HCT116 (cell line): ENCODE results near the gene CALHM3.
"Not testable (repeated sequence)": the region's sequence is repeated elsewhere in the genome, so short reads cannot be mapped to it uniquely, and the experiment has no call there.

Experiments
- CTCF ChIP-seq, 3 experiments: fragments of 200-600 bp in 1 of 3; sonication (generic) in 1 of 3; IDR thresholded peaks in 2 of 3; conservative IDR thresholded peaks in 1 of 3; 2 replicates each; pipeline ENCODE4 v1.5.1; 2012 to 2017; ENCODE audit warnings: low read depth in 2 of 3, low read length in 2 of 3, antibody characterized with exemption in 1 of 3, borderline replicate concordance in 1 of 3, control low read depth in 1 of 3, mild to moderate bottlenecking in 1 of 3, mixed read lengths in 1 of 3, mixed run types in 1 of 3, moderate library complexity in 1 of 3; ENCODE audit not compliant: insufficient read depth in 1 of 3
- EZH2 ChIP-seq: fragments of 200-600 bp; sonication (generic); IDR thresholded peaks from 2 replicates; pipeline ENCODE4 v1.6.1; 2017; ENCODE audit warnings: antibody characterized with exemption, mixed run types
- POLR2A ChIP-seq: IDR thresholded peaks from 2 replicates; pipeline ENCODE4 v1.7.0; 2011; ENCODE audit warnings: borderline replicate concordance; ENCODE audit not compliant: insufficient read depth, insufficient read length; ENCODE audit errors: extremely low read depth
- REST ChIP-seq: IDR thresholded peaks from 2 replicates; pipeline ENCODE4 v1.6.1; 2012; ENCODE audit warnings: low read depth
- YY1 ChIP-seq: IDR thresholded peaks from 2 replicates; pipeline ENCODE4 v1.6.1; 2011; ENCODE audit warnings: low read length, low read depth, moderate library complexity, mild to moderate bottlenecking; ENCODE audit not compliant: insufficient replicate concordance; ENCODE audit errors: extremely low read depth

- TF ChIP-seq POLR2A; CTCF (IDR thresholded peaks at IDR 0.05 in 2 of 3, conservative IDR thresholded peaks at IDR 0.05 in 1 of 3; ENCODE audit: borderline replicate concordance in 1 of 3, insufficient read depth in 1 of 3, low read depth in 2 of 3, low read length in 2 of 3); EZH2; REST: not testable (repeated sequence)
- peak; percentile 81 for TF ChIP-seq YY1
Observed at GRCh38 chr10:103527476-103527875, 48.4 kb upstream of the CALHM3 start.
